OCI-M1 (cell line): ENCODE measurements around the gene GNG8.

Experiments
- DNase-seq: peaks from one replicate; lab custom pipeline; 2025; lab: John Stamatoyannopoulos, UW

Gene GNG8

DNA sequence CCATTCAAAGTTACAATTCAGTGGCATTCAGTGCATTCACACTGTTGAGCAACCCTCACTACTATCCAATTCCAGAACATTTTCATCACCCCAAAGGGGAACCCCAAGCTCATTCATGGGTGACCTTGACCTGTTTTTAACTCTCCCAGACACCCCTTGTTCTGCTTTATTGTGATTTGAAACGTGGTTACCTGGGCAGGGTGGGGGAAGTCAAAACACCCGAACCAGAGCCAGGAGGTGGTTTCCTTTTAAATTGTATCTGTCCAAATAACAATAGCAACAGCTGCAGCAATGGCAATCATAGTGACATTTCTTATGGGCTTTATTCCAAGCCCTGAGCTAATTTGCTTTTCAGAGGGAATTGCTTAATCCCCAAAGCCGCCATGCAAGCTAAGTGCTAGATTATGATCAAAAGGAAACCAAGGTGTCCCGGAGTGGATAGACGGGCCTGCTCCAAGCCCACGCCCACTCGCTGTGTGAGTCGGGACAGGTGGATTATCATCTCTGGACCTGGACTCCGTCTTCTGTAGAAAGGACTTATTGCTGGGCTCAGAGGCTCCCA lies 17.3 kb downstream of the GNG8 start:
- no peak for DNase-seq

GRCh38 chr19:46617601-46618000 lies 18.4 kb downstream of the GNG8 start:
- DNase-seq: no peak

- peak; percentile 79 for DNase-seq
Measured at GRCh38 chr19:46616631-46617322, 19.2 kb downstream of the GNG8 start.

DNA sequence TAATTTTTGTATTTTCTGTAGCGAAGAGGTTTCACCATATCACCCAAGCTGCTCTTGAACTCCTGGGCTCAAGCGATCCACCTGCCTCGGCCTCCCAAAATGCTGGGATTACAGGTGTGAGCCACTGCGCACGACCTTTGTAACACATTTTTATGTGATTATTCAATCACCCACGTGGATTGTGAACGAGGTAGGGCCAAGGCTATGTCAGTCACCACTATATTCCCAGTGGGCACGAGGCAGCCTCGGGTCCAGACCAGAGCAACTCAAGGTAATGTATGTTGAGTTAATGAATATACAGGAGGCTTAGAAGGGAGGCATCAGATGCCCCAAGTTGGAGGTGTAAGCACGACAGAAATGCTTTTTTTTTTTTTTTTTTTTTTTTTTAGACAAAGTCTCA lies 20.0 kb downstream of the GNG8 start:
- no peak for DNase-seq

GRCh38 chr19:46614114-46614722 lies 21.8 kb downstream of the GNG8 start:
- peak; percentile 90 for DNase-seq

GRCh38 chr19:46613525-46613924 lies 22.5 kb downstream of the GNG8 start:
- no peak for DNase-seq

DNA sequence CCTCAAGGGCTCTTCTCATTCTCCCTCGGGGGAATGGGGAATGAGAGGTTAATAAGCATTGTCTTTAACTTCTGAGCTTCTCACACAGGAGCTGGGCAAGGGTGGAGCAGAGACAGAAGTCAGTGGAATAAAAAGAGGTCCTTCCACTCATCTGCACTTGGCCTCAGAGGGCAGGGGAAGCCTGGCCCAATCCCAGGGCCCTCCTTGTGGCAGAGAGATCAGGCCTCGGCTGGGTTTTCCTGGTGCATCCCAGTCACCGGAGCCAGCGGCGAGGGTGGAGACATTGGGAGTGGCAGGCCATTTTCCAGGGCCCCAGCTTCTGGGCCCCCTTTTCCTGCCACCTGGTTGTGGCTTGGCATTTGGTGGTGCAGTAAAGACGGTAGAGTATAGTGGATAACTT lies 24.2 kb downstream of the GNG8 start:
- DNase-seq: no peak

DNA sequence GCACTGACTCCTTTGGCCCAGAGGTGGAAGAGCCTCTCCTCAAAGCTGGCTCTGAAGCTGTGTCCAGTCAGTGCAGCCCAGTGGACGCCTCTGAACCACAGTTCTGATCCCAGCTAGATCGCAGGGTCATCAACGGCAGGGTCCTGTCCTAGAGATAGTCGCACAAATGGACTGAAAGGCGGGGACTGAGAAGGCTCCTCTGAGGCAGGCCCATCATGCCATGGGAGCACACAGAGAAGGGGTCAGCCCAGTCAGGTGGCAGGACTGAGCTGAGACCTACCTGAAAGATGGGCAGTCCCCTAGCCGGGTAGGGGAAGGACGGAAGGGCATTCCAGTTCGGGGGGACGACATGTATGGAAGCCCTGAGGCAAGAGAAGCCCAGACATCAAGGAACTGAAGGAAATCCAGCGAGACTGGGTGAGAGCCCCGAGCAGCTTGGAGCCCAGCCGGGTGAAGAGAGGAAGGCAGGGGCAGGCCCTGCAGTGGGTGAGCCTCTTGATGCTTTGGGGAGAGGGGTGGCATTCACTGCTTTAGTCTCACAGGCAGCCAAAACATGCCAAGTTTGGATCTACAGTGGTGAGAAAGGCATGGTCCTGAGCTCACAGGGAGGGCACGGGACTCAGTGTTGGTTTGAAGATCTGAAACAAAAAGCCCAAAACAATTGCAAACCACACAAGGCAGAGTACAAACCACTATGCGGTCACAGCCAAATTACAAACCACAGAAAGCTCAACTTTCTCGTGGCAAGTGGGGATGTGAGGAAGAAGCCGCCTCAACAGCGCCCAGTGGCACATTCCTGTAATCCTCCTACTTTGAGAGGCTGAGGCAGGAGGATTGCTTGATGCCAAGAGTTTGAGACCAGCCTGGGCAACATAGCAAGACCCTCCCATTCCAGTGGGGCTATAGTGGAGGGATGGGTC lies 24.9 kb downstream of the GNG8 start:
- peak; percentile 82 for DNase-seq

GRCh38 chr19:46610413-46610775 lies 25.6 kb downstream of the GNG8 start:
- no peak for DNase-seq

DNA sequence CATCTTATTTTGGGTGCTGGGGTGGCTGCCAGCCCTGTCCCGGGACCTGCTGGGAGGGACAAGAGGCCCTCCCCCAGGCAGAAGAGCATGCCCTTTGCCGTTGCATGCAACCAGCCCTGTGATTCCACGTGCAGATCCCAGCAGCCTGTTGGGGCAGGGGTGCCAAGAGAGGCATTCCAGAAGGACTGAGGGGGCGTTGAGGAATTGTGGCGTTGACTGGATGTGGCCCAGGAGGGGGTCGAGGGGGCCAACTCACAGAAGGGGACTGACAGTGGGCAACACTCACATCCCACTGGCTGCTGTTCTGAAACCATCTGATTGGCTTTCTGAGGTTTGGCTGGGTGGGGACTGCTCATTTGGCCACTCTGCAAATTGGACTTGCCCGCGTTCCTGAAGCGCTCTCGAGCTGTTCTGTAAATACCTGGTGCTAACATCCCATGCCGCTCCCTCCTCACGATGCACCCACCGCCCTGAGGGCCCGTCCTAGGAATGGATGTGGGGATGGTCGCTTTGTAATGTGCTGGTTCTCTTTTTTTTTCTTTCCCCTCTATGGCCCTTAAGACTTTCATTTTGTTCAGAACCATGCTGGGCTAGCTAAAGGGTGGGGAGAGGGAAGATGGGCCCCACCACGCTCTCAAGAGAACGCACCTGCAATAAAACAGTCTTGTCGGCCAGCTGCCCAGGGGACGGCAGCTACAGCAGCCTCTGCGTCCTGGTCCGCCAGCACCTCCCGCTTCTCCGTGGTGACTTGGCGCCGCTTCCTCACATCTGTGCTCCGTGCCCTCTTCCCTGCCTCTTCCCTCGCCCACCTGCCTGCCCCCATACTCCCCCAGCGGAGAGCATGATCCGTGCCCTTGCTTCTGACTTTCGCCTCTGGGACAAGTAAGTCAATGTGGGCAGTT lies 26.2 kb downstream of the GNG8 start:
- no peak for DNase-seq

GRCh38 chr19:46608581-46609345 lies 27.2 kb downstream of the GNG8 start:
- DNase-seq: no peak

- no peak for DNase-seq
Measured at GRCh38 chr19:46608178-46608577, 27.8 kb downstream of the GNG8 start.

GRCh38 chr19:46607448-46607841 lies 28.6 kb downstream of the GNG8 start:
- no peak for DNase-seq

DNA sequence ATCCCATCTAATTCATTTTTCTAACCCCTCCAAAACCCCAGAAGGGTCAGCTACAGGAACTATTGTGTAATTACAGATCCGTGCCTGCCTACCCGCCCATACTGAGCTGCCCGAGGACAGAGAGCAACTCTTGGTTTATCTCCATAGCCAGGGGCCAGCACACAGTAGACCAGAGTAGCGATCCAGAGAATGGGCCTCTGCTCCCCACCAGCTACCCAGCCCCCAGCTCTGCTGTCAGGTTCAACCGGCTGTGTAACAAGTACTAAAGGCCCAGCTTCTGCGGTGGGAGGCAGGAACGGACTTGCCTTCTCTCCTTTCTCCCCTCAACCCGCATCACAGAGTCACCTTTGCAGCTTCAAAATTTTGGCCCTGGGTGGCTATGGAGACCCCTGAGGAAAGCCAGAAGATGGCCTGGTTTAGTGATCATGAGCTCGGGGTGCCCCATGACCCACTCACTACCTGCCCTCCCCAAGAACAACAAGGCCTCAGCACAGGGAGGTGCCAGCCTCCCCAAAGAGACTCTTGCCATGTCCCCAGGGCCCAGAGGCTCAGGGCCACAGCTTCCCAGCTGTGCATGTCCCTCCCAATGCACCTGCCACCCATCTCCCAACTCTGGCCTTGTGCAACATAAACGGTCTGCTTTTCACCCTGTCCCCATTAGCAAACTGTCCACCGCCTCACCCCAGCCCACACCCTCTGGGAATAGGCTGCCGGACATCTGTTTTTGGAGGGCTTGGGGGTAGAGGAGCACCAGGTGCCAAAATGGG lies 29.1 kb downstream of the GNG8 start:
- DNase-seq: no peak

- no peak for DNase-seq
Measured at GRCh38 chr19:46606019-46606418, 30.0 kb downstream of the GNG8 start.

DNA sequence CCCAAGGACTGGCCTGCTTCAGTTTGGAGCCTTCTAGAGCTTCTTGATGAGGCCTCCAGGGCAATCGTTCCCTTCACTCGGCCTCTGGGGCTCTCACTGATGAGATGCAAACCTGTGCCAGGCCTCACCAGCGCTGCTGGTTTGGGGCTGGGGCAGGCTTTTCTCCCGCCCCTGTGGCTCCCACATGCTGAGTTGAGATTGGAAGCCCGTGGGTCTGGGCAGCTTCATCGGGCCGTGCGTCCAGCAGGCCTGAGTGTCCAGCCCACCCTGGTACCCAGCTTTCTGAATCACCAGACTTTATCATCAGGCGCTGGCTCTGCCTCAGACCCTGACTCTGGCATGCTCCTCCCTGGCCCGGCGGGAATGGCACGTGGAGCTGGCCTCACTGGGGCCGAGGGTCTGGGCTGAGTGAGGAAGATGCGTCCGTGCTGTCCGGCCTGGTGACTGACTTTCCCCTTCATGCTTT lies 30.6 kb downstream of the GNG8 start:
- DNase-seq: no peak

DNA sequence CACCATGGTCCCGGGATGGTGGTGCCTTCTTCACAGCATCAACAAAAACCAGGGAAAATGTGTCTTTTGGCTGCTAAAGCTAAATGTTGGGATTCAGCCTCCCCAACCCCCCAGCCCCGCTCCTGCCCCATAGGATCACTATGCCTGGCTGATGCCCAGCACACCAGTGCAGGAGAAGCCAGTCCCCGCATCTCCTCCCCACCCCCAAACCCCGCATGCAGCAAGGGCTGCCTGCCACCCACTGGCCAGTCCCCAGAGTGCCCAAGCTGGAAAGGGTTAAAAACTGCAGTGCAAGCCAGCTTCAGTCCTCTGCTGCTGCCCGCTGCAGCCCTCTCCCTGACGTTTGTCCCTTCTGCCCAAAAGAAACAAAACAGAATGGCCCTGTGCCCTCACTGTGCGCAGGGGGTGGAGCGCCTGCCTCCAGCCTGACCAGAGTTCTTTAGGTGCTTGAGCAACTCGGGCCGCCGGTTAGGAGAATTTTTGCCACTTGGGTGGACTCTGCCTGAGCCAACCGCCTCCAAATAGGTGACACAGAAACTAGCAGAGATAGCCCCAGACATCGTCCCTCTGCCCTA lies 31.1 kb downstream of the GNG8 start:
- DNase-seq: no peak

DNA sequence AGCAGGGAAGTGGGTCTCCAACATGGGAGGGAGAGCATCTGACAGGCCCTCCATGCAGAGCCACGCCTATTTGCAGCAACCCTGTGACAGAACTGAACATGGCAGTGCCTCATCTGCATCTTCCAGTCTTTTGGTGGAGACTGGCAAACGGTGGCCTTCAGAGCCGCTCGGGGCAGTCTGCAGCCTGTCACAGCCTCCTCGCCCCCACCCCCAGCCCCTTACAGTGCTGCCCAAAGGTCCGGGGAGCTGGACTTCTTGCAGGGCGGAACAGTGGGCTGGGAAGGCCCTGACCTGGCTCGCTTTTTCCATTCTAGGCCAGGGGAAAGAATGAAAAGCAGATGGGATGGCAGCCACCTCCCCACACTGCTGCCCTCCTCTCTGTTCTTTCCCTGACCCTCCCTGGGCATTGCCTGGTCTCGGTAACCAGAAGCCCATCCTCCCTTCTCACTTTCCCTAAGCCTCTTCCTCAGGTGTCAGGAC lies 32.2 kb downstream of the GNG8 start:
- no peak for DNase-seq

DNA sequence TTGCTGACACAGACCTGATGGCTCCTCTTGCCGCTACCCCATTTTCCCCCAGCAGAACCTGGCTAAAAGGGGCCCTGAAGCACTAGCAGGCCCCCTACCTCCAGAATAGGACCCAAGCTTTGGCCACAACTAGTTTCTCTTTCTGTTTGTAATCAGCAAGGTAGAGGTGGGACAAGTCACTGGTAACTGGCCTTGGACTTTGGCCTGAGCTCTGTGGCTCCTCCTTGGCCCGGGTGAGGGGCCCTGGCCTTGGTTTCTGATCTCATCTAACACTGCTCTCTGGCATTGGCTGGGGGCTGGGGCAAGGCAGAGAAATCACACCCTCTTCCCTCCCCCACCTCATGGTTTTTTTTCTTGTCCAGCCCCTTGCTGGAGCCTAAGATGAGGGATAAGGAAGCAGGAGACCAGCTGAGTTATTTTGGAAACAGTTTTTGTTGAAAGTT lies 32.8 kb downstream of the GNG8 start:
- DNase-seq: peak; percentile 91
